A549 (cell line): ENCODE data around the gene MYO18A. TPM values are rescaled to one million over a fixed set of nuclear protein-coding genes. Genes with fewer than 3 reads are reported as not detected.

Source experiments
- ATAC-seq, 2 experiments: fragments of 200-7000 bp in 1 of 2; fragments of >200 bp in 1 of 2; cut with Nextera tagmentation in 1 of 2; cut with Tn5 transposase in 1 of 2; 3 replicates each; pipeline versions ENCODE4 v1.8.0 to v1.9.1; 2018 to 2020; ENCODE audit warnings: mild to moderate bottlenecking in 1 of 2, moderate library complexity in 1 of 2
- CTCF ChIA-PET: fragments of 300-600 bp; sonication (Branson Sonifier 250); formaldehyde crosslinking; extraction: SDS; loops from one replicate; lab custom pipeline; 2021; ENCODE audit warnings: antibody characterized with exemption, inconsistent platforms; lab: Yijun Ruan, JAX
- POLR2A ChIA-PET: fragments of 350-600 bp; formaldehyde crosslinking; extraction: SDS; loops from one replicate; lab custom pipeline; 2021; ENCODE audit warnings: antibody characterized with exemption, inconsistent platforms; lab: Yijun Ruan, JAX
- DNase-seq, 2 experiments: peaks; one replicate each; pipeline versions ENCODE4 v3.0.0 to v3.0.0-alpha.2; 2011 to 2016; ENCODE audit warnings: low read depth in 1 of 2, low spot score in 1 of 2
- FAIRE-seq: peaks from 2 replicates; lab custom pipeline; 2011; peaks lifted over from hg19 to GRCh38; lab: Jason Lieb, UNC
- H3K27ac ChIP-seq, 2 experiments: fragments of >200 bp; sonication (Bioruptor Twin); formaldehyde crosslinking; 3 replicates each; pipeline ENCODE4 v1.5.1; 2016 to 2017
- H3K4me1 ChIP-seq: fragments of >200 bp; sonication (Bioruptor Twin); formaldehyde crosslinking; 3 replicates; pipeline ENCODE4 v1.6.1; 2016
- H3K4me2 ChIP-seq: fragments of >200 bp; sonication (Bioruptor Twin); formaldehyde crosslinking; 3 replicates; pipeline ENCODE4 v1.6.1; 2016
- H3K4me3 ChIP-seq: fragments of >200 bp; sonication (Bioruptor Twin); formaldehyde crosslinking; 3 replicates; pipeline ENCODE4 v1.5.1; 2016
- H3K9me3 ChIP-seq: fragments of >200 bp; sonication (Bioruptor Twin); formaldehyde crosslinking; 3 replicates; pipeline ENCODE4 v1.6.1; 2016
- ATOH8 ChIP-seq: fragments of 250-450 bp; sonication (Bioruptor Pico); IDR thresholded peaks from 2 replicates; pipeline ENCODE4 v1.5.0; 2020; ENCODE audit warnings: low read depth, mild to moderate bottlenecking, moderate library complexity
- BCL3 ChIP-seq: fragments of >200 bp; sonication (Bioruptor Twin); formaldehyde crosslinking; IDR thresholded peaks from 3 replicates; pipeline ENCODE4 v1.6.1; 2016
- CHD2 ChIP-seq: fragments of 150-350 bp; IDR thresholded peaks from 2 replicates; pipeline ENCODE4 v1.6.1; 2014; ENCODE audit warnings: low read length; ENCODE audit not compliant: partially characterized antibody
- CHD4 ChIP-seq: fragments of 200-600 bp; sonication (generic); IDR thresholded peaks from 2 replicates; pipeline ENCODE4 v1.6.1; 2016; ENCODE audit warnings: antibody characterized with exemption, mild to moderate bottlenecking, borderline replicate concordance
- CTCF ChIP-seq: fragments of >200 bp; sonication (Bioruptor Twin); formaldehyde crosslinking; IDR thresholded peaks from 3 replicates; pipeline ENCODE4 v1.5.1; 2016
- FOSB ChIP-seq: fragments of 250-450 bp; sonication (Bioruptor Pico); IDR thresholded peaks from 2 replicates; pipeline ENCODE4 v1.5.0; 2020; ENCODE audit warnings: mild to moderate bottlenecking, moderate library complexity
- FOXS1 ChIP-seq: fragments of 250-450 bp; sonication (Bioruptor Pico); IDR thresholded peaks from 2 replicates; pipeline ENCODE4 v1.5.0; 2020; ENCODE audit warnings: mild to moderate bottlenecking, moderate library complexity
- HDAC2 ChIP-seq: fragments of 200-600 bp; sonication (generic); IDR thresholded peaks from 2 replicates; pipeline ENCODE4 v1.6.1; 2016
- HES2 ChIP-seq: fragments of >200 bp; sonication (Bioruptor Twin); formaldehyde crosslinking; IDR thresholded peaks from 2 replicates; pipeline ENCODE4 v1.6.1; 2016
- JUN ChIP-seq, 2 experiments: fragments of >200 bp; sonication (Bioruptor Twin); formaldehyde crosslinking; IDR thresholded peaks; 2 replicates in 1 of 2; 3 replicates in 1 of 2; pipeline ENCODE4 v1.6.1; 2016 to 2017
- KDM5A ChIP-seq: fragments of 200-600 bp; sonication (generic); IDR thresholded peaks from 2 replicates; pipeline ENCODE4 v1.6.1; 2016; ENCODE audit warnings: antibody characterized with exemption, mild to moderate bottlenecking
- MAX ChIP-seq: IDR thresholded peaks from 2 replicates; pipeline ENCODE4 v1.6.1; 2012
- MYC ChIP-seq: IDR thresholded peaks from 2 replicates; pipeline ENCODE4 v1.6.1; 2012; ENCODE audit warnings: mild to moderate bottlenecking, inconsistent platforms, low read length, improper control_type of control experiment, borderline replicate concordance
- NFE2L2 ChIP-seq: fragments of 150-350 bp; conservative IDR thresholded peaks from 2 replicates; pipeline ENCODE4 v1.6.1; 2014; ENCODE audit warnings: low read length
- NPAS2 ChIP-seq: fragments of 250-450 bp; sonication (Bioruptor Pico); IDR thresholded peaks from 2 replicates; pipeline ENCODE4 v1.8.0; 2022; ENCODE audit warnings: mild to moderate bottlenecking, moderate library complexity, borderline replicate concordance
- PBX3 ChIP-seq: IDR thresholded peaks from 2 replicates; pipeline ENCODE4 v1.6.1; 2012
- RAD21 ChIP-seq, 2 experiments: fragments of >200 bp in 1 of 2; sonication (Bioruptor Twin) in 1 of 2; formaldehyde crosslinking in 1 of 2; IDR thresholded peaks in 1 of 2; conservative IDR thresholded peaks in 1 of 2; 2 replicates in 1 of 2; 3 replicates in 1 of 2; pipeline ENCODE4 v1.6.1; 2012 to 2018; ENCODE audit warnings: inconsistent platforms in 1 of 2
- RCOR1 ChIP-seq: fragments of 150-350 bp; IDR thresholded peaks from 2 replicates; pipeline ENCODE4 v1.6.1; 2014; ENCODE audit warnings: antibody characterized with exemption, low read length, low read depth
- REST ChIP-seq: fragments of 200-600 bp; sonication (generic); IDR thresholded peaks from 2 replicates; pipeline ENCODE4 v1.6.1; 2016; ENCODE audit warnings: antibody characterized with exemption, mild to moderate bottlenecking, moderate library complexity
- RFX5 ChIP-seq: fragments of 450-650 bp; IDR thresholded peaks from 2 replicates; pipeline ENCODE4 v1.7.1; 2014; ENCODE audit warnings: antibody characterized with exemption, mild to moderate bottlenecking, moderate library complexity
- SMC3 ChIP-seq: fragments of >200 bp; sonication (Bioruptor Twin); formaldehyde crosslinking; IDR thresholded peaks from 3 replicates; pipeline ENCODE4 v1.6.1; 2018; ENCODE audit warnings: inconsistent platforms
- TFCP2L1 ChIP-seq: fragments of 250-450 bp; sonication (Bioruptor Pico); IDR thresholded peaks from 2 replicates; pipeline ENCODE4 v1.5.0; 2021; ENCODE audit warnings: mild to moderate bottlenecking
- USF2 ChIP-seq: fragments of 450-650 bp; IDR thresholded peaks from 2 replicates; pipeline ENCODE4 v1.6.1; 2014; ENCODE audit warnings: antibody characterized with exemption
- WGBS: methylation state at CpG from one replicate; pipeline ENCODE4 v1.1.6; 2017; ENCODE audit errors: missing lambda C conversion rate; 5-methylcytosine and 5-hydroxymethylcytosine counted together
- polyA plus RNA-seq, 4 experiments: library from polyadenylated mRNA; depleted of rRNA in 3 of 4; stranded (reverse); fragments of >200 nt; fragmentation: RNase III in 1 of 4; extraction: RNeasy Plus Mini Kit Qiagen cat#74134 plus additional on column Dnase treatment in 1 of 4; gene quantifications; 2 replicates in 3 of 4; 3 replicates in 1 of 4; pipeline ENCODE4 v1.2.3, GENCODE V29; 2011 to 2017

MYO18A gene
- polyA plus RNA-seq, 2 of the 4 experiments (the other 2 are of a cell fraction) = 12.3 to 28.4 TPM

- DNase-seq (peak; percentile 73 to 86), ATAC-seq (peak; percentile 57 to 64), FAIRE-seq (peak; percentile 28)
- Histone ChIP-seq H3K4me1 (peaks cover 47% of the 10 kb centered on the region), H3K27ac (peak overlapping the region in 1 of 2 experiments; percentile 10; a peak in 2 of 6 replicates), H3K9me3 (no peaks in the 10 kb centered on the region), H3K4me3 (no peak overlapping the region), H3K4me2 (no peak overlapping the region)
- TF ChIP-seq CTCF = peak; percentile 64
- TF ChIP-seq USF2 = no peak
- TF ChIP-seq SMC3 = peak; percentile 64
- TF ChIP-seq NFE2L2 = no peak
- peak; percentile 69 to 74 for TF ChIP-seq RAD21 (conservative IDR thresholded peaks at IDR 0.05 in 1 of 2, IDR thresholded peaks at IDR 0.05 in 1 of 2)
- ChIA-PET POLR2A (interaction anchor here (0.6 to 4.9 kb wide), 6 partner anchors 10 to 148 kb away, joined by 3 to 73 read pairs (median 4); partner anchors contain the start of genes MYO18A and NUFIP2), CTCF (interaction anchor here (0.5 to 14.7 kb wide), 30 partner anchors 70 to 472 kb away, joined by 3 to 482 read pairs (median 4); partner anchors contain the start of gene TAOK1)
- WGBS = 47% methylated on average over 12 of the region's 12 CpGs
These were observed 34.7 kb downstream of the MYO18A start for GRCh38 chr17:29145289-29146073.

GRCh38 chr17:29143894-29144293, 36.3 kb downstream of the MYO18A start:
- Histone ChIP-seq H3K27ac (0 out of 6 replicates have a peak overlapping the region, but pooled peaks of 1 of the 2 experiments have one; percentile 10), H3K4me1 (peaks cover 49% of the 10 kb centered on the region), H3K4me3 (no peak overlapping the region), H3K9me3 (no peaks in the 10 kb centered on the region), H3K4me2 (no peak overlapping the region)
- ATAC-seq (peak; percentile 37 to 47; a peak in 4 of 6 replicates), DNase-seq (peak; percentile 67 to 74), FAIRE-seq (no peak)
- WGBS = 37% methylated on average over 2 of the region's 2 CpGs
- POLR2A ChIA-PET = interaction anchor here (1.0 to 3.1 kb wide), 2 partner anchors 150 to 247 kb away, joined by 6 to 7 read pairs; partner anchors contain the start of gene NUFIP2
- CTCF ChIA-PET = interaction anchor here (0.6 to 14.7 kb wide), 8 partner anchors 71 to 181 kb away, joined by 3 to 482 read pairs (median 4); no protein-coding TSS in a partner anchor
- no peak for TF ChIP-seq PBX3
- 0 out of 2 replicates have a peak, but pooled peaks have one; percentile 21 for TF ChIP-seq MAX
- no peak for TF ChIP-seq TFCP2L1 (CRISPR knock-in tag)
- TF ChIP-seq MYC = no peak
- no peak for TF ChIP-seq BCL3
- no peak for TF ChIP-seq FOSB (CRISPR knock-in tag)
- TF ChIP-seq KDM5A = no peak
- TF ChIP-seq HDAC2 = no peak
- no peak for TF ChIP-seq FOXS1
- no peak for TF ChIP-seq REST
- no peak for TF ChIP-seq RFX5
- TF ChIP-seq RAD21 (conservative IDR thresholded peaks at IDR 0.05 in 1 of 2, IDR thresholded peaks at IDR 0.05 in 1 of 2) = peak in 1 of 2 experiments; percentile 29; a peak in 3 of 5 replicates
- no peak for TF ChIP-seq HES2
- TF ChIP-seq ATOH8 (CRISPR knock-in tag) = no peak
- no peak for TF ChIP-seq NFE2L2
- no peak for TF ChIP-seq RCOR1
- TF ChIP-seq CHD2 = no peak
- TF ChIP-seq SMC3 = peak; percentile 46; the same call in 1 of the 3 replicates
- TF ChIP-seq CHD4 = no peak
- no peak for TF ChIP-seq JUN (IDR thresholded peaks at IDR 0.05)
- no peak for TF ChIP-seq NPAS2
